Pancreas (tissue), 10 donors: ENCODE data around the gene SIGLEC5. TPM values are rescaled to one million over a fixed set of nuclear protein-coding genes. Genes with fewer than 3 reads are reported as not detected.
A peak's percentile ranks its signal among the peaks of the same experiment; 100 is the strongest.
"Not testable (repeated sequence)": the region's sequence is repeated elsewhere in the genome, so short reads cannot be mapped to it uniquely, and the experiment has no call there.

Experiments
- ATAC-seq, 4 donors: fragments of 200-7000 bp; cut with Tn5 transposase; one replicate each; pipeline versions ENCODE4 v1.8.0 to v1.9.1; 2020; ENCODE audit warnings: mild to moderate bottlenecking in 4 of 4, moderate library complexity in 4 of 4
- DNase-seq, 6 donors: peaks; one replicate each; pipeline ENCODE4 v3.0.0-alpha.2; 2020
- FAIRE-seq: peaks from 2 replicates; lab custom pipeline; 2012; peaks lifted over from hg19 to GRCh38; lab: Jason Lieb, UNC
- H3K27ac ChIP-seq, 4 donors: fragments of 200-600 bp; sonication (generic); 1 replicate in 3 of 4; 2 replicates in 1 of 4; pipeline versions ENCODE4 v1.5.0 to v1.8.0; 2020
- H3K27me3 ChIP-seq, 4 donors: fragments of 200-600 bp; one replicate each; pipeline ENCODE4 v1.8.0; 2021
- H3K36me3 ChIP-seq, 3 donors: fragments of 200-600 bp; sonication (generic) in 1 of 3; one replicate each; pipeline versions ENCODE4 v1.5.0 to v1.8.0; 2020 to 2021
- H3K4me1 ChIP-seq, 3 donors: fragments of 200-600 bp; one replicate each; pipeline ENCODE4 v1.8.0; 2021
- H3K4me3 ChIP-seq, 4 donors: fragments of 200-600 bp; sonication (generic) in 2 of 4; one replicate each; pipeline versions ENCODE4 v1.5.0 to v1.8.0; 2020 to 2021
- H3K9me3 ChIP-seq, 4 donors: fragments of 200-600 bp; one replicate each; pipeline ENCODE4 v1.8.0; 2021
- WGBS, 2 donors: extraction: QIAGEN DNeasy Blood & Tissue Kit; methylation state at CpG; one replicate each; pipeline ENCODE4 v1.1.7; 2013; 5-methylcytosine and 5-hydroxymethylcytosine counted together
- intact Hi-C, 3 donors: fragments of 100-400 bp; cut with DNase I; formaldehyde crosslinking; loops; one replicate each; pipeline versions ENCODE4 v1.11.1 to v1.14.2; 2022
- polyA plus RNA-seq, 2 donors: library from polyadenylated mRNA; stranded (reverse); fragments of 200-250 nt; gene quantifications; one replicate each; pipeline ENCODE4 v1.2.3, GENCODE V29; 2013
- total RNA-seq, 6 donors: library from RNA; stranded (reverse); fragmentation: NEBNext Ultra II Directional in 4 of 6; extraction: Animal tissue kit (Norgen Biotek cat#: 25700) in 4 of 6; gene quantifications; one replicate each; pipeline versions ENCODE4 v1.2.1 to v1.2.4, GENCODE V29; 2021 to 2023
- TF ChIP-seq, protein P1 (sequence below), 4 donors: fragments of 200-600 bp; sonication (generic) in 3 of 4; IDR thresholded peaks; one replicate each; pipeline versions ENCODE4 v1.5.0 to v1.8.0; 2021; ENCODE audit warnings: antibody characterized with exemption in 4 of 4
- donor health status: healthy with polysubstance abuse.
- donor health status: DM: no; HTN: no; CAD: no; lungs with moderate emphysema.
- donor health status: DM: no; HTN: no; CAD: no.
- donor health status: control.
- donor health status: control.
- donor health status: Bipolar disorder and iron deficiency.
- donor health status: DM: yes; HTN: yes; CAD: no.
- donor health status: DM: no; HTN: no; CAD: no.
- donor health status: DM: no; HTN: no; CAD: no.
- donor health status: DM: yes; HTN: yes; CAD: no.

SIGLEC5 gene
- total and polyA plus RNA-seq, 8 donors: 0.05 to 0.37 (median 0.11) TPM; not detected in 5

GRCh38 chr19:51652266-51652665 lies 22.1 kb upstream of the SIGLEC5 start:
- H3K36me3 ChIP-seq: no peaks in the 10 kb centered on the region
- H3K9me3 ChIP-seq: no peaks in the 10 kb centered on the region
- no peak overlapping the region for H3K4me3 ChIP-seq
- intact Hi-C loops: loop anchor here in 2 of 3 donors (10.0 kb wide), 1 partner anchor 177 kb away; the partner anchor contains the start of gene CEACAM18 (in 2 of the 2)
- DNase-seq (no peak), FAIRE-seq (no peak), ATAC-seq (peak in 1 of 4 donors; percentile 43)
- no peaks in the 10 kb centered on the region for H3K4me1 ChIP-seq
- TF ChIP-seq, protein P1, sequence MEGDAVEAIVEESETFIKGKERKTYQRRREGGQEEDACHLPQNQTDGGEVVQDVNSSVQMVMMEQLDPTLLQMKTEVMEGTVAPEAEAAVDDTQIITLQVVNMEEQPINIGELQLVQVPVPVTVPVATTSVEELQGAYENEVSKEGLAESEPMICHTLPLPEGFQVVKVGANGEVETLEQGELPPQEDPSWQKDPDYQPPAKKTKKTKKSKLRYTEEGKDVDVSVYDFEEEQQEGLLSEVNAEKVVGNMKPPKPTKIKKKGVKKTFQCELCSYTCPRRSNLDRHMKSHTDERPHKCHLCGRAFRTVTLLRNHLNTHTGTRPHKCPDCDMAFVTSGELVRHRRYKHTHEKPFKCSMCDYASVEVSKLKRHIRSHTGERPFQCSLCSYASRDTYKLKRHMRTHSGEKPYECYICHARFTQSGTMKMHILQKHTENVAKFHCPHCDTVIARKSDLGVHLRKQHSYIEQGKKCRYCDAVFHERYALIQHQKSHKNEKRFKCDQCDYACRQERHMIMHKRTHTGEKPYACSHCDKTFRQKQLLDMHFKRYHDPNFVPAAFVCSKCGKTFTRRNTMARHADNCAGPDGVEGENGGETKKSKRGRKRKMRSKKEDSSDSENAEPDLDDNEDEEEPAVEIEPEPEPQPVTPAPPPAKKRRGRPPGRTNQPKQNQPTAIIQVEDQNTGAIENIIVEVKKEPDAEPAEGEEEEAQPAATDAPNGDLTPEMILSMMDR (IDR thresholded peaks at IDR 0.05): no peak
- 45 to 56% methylated on average over 4 of the region's 4 CpGs for WGBS, 2 donors
- H3K27me3 ChIP-seq: no peaks in the 10 kb centered on the region
- no peak overlapping the region for H3K27ac ChIP-seq

GRCh38 chr19:51651216-51651846 lies 21.1 kb upstream of the SIGLEC5 start:
- DNase-seq (no peak), ATAC-seq (peak in 2 of 4 donors; percentile 50 to 77), FAIRE-seq (no peak)
- intact Hi-C loops: loop anchor here in 2 of 3 donors (10.0 kb wide), 1 partner anchor 177 kb away; the partner anchor contains the start of gene CEACAM18 (in 2 of the 2)
- no peaks in the 10 kb centered on the region for H3K27me3 ChIP-seq
- no peak overlapping the region for H3K4me3 ChIP-seq
- WGBS, 2 donors: 59 to 68% methylated on average over 7 of the region's 7 CpGs
- no peaks in the 10 kb centered on the region for H3K36me3 ChIP-seq
- H3K9me3 ChIP-seq: no peaks in the 10 kb centered on the region
- no peak overlapping the region for H3K27ac ChIP-seq
- TF ChIP-seq, protein P1 (IDR thresholded peaks at IDR 0.05): no peak
- H3K4me1 ChIP-seq: no peaks in the 10 kb centered on the region

- ATAC-seq (no peak), FAIRE-seq (no peak), DNase-seq (no peak)
- intact Hi-C loops: no loop called here
- WGBS, 2 donors: 57 to 65% methylated on average over 6 of the region's 6 CpGs
- no peaks in the 10 kb centered on the region for H3K36me3 ChIP-seq
- no peak overlapping the region for H3K4me3 ChIP-seq
- H3K9me3 ChIP-seq: no peaks in the 10 kb centered on the region
- TF ChIP-seq, protein P1 (IDR thresholded peaks at IDR 0.05): no peak
- no peak overlapping the region for H3K27ac ChIP-seq
- peaks cover 0 to 1% (median 0%) of the 10 kb centered on the region in 4 donors for H3K27me3 ChIP-seq
- H3K4me1 ChIP-seq: no peaks in the 10 kb centered on the region
Measured at GRCh38 chr19:51647318-51647717, 17.1 kb upstream of the SIGLEC5 start.

- FAIRE-seq, H3K27ac ChIP-seq, intact Hi-C loops, H3K9me3 ChIP-seq, H3K27me3 ChIP-seq, H3K36me3 ChIP-seq, DNase-seq, H3K4me1 ChIP-seq, H3K4me3 ChIP-seq: not testable (repeated sequence)
- WGBS, 2 donors: 41 to 44% methylated on average over 2 to 6 of the region's 10 CpGs
- peak in 2 of 4 donors; percentile 30 to 68 for ATAC-seq
Measured at GRCh38 chr19:51646730-51647129, 16.5 kb upstream of the SIGLEC5 start, which contains the start of gene SIGLEC14. Gene SIGLEC14 (minus strand): TSS chr19:51646825. CDS start chr19:51646759, 66 bp downstream.

- ATAC-seq (peak in 1 of 4 donors; percentile 46), FAIRE-seq (no peak), DNase-seq (no peak)
- no peak overlapping the region for H3K27ac ChIP-seq
- H3K4me3 ChIP-seq: no peak overlapping the region
- peaks cover 0 to 3% (median 0%) of the 10 kb centered on the region in 4 donors for H3K27me3 ChIP-seq
- intact Hi-C loops: no loop called here
- H3K4me1 ChIP-seq: no peaks in the 10 kb centered on the region
- TF ChIP-seq, protein P1 (IDR thresholded peaks at IDR 0.05): no peak
- H3K36me3 ChIP-seq: no peaks in the 10 kb centered on the region
- no peaks in the 10 kb centered on the region for H3K9me3 ChIP-seq
- WGBS, 2 donors: 29 to 33% methylated on average over 11 of the region's 11 CpGs
Measured at GRCh38 chr19:51644636-51645271, 14.6 kb upstream of the SIGLEC5 start.
